ENCODE measurements around the gene RPL10A. TPM values are rescaled to one million over a fixed set of nuclear protein-coding genes. Genes with fewer than 3 reads are reported as not detected.

Gene RPL10A
- total and polyA plus RNA-seq, 2 of the 13 experiments (the other 11 are each of a cell fraction or from before 2014, with no cell fraction given): 1,854 to 2,726 TPM

GRCh38 chr6:35428421-35429149, 39.6 kb upstream of the RPL10A start (continued):
- TF ChIP-seq RARA (CRISPR knock-in tag; IDR thresholded peaks at IDR 0.05): peak; percentile 80
- no peak for TF ChIP-seq RORA (CRISPR knock-in tag; IDR thresholded peaks at IDR 0.05)
- no peak for TF ChIP-seq ZNF276 (CRISPR knock-in tag; IDR thresholded peaks at IDR 0.05; ENCODE audit: low read depth)
- TF ChIP-seq ZNF720 (CRISPR knock-in tag; IDR thresholded peaks at IDR 0.05): no peak
- no peak; the same call in 1 of the 2 replicates for TF ChIP-seq MXD1 (CRISPR knock-in tag; IDR thresholded peaks at IDR 0.05)
- no peak for TF ChIP-seq HES4 (CRISPR knock-in tag; IDR thresholded peaks at IDR 0.05; ENCODE audit: borderline replicate concordance)
- no peak for TF ChIP-seq PREB (CRISPR knock-in tag; IDR thresholded peaks at IDR 0.05)
- TF ChIP-seq NCOA5 (CRISPR knock-in tag; IDR thresholded peaks at IDR 0.05): no peak
- TF ChIP-seq ZNF337 (CRISPR knock-in tag; IDR thresholded peaks at IDR 0.05; ENCODE audit: borderline replicate concordance, low read depth): no peak
- TF ChIP-seq HINFP (CRISPR knock-in tag; IDR thresholded peaks at IDR 0.05; ENCODE audit: low read depth): no peak
- TF ChIP-seq MYNN (CRISPR knock-in tag; IDR thresholded peaks at IDR 0.05; ENCODE audit: low read depth): no peak
- TF ChIP-seq ZNF17 (CRISPR knock-in tag; IDR thresholded peaks at IDR 0.05): no peak
- no peak for TF ChIP-seq ZBTB8A (CRISPR knock-in tag; IDR thresholded peaks at IDR 0.05; ENCODE audit: borderline replicate concordance, low read depth)
- TF ChIP-seq SALL2 (CRISPR knock-in tag; IDR thresholded peaks at IDR 0.05): no peak
- peak; percentile 47; the same call in 1 of the 2 replicates for TF ChIP-seq PITX1 (CRISPR knock-in tag; IDR thresholded peaks at IDR 0.05)
- TF ChIP-seq ZBTB39 (CRISPR knock-in tag; IDR thresholded peaks at IDR 0.05): peak; percentile 97
- TF ChIP-seq RXRB (CRISPR knock-in tag; IDR thresholded peaks at IDR 0.05; ENCODE audit: borderline replicate concordance): peak; percentile 85
- 0 out of 2 replicates have a peak, but pooled peaks have one; percentile 21 for TF ChIP-seq DPF2 (CRISPR knock-in tag; IDR thresholded peaks at IDR 0.05; ENCODE audit: borderline replicate concordance, low read depth)
- TF ChIP-seq ZNF441 (CRISPR knock-in tag; IDR thresholded peaks at IDR 0.05; ENCODE audit: borderline replicate concordance): 0 out of 2 replicates have a peak, but pooled peaks have one; percentile 20
- no peak for TF ChIP-seq ZNF160 (CRISPR knock-in tag; IDR thresholded peaks at IDR 0.05)
